GM23248 (cell line): ENCODE results near the gene LMF1.

Source experiments
- EZH2 ChIP-seq: fragments of 200-600 bp; sonication (generic); IDR thresholded peaks from 2 replicates; pipeline ENCODE4 v1.6.1; 2018; ENCODE audit warnings: antibody characterized with exemption, mild to moderate bottlenecking; ENCODE audit not compliant: insufficient read depth, poor library complexity, severe bottlenecking
- EZH2phosphoT487 ChIP-seq: fragments of 200-600 bp; sonication (generic); IDR thresholded peaks from 2 replicates; pipeline ENCODE4 v1.6.1; 2018; ENCODE audit warnings: antibody characterized with exemption, moderate library complexity, mild to moderate bottlenecking, low read depth; ENCODE audit not compliant: insufficient read depth

GRCh38 chr16:965487-965886, 5.3 kb downstream of the LMF1 start:
- TF ChIP-seq EZH2 (no peak), EZH2phosphoT487 (no peak)
